Ovary (tissue), 3 donors: Measurements from ENCODE around the gene KEL.

Source experiments
- CTCF ChIP-seq, 3 donors: fragments of 450-650 bp in 2 of 3; fragments of 200-600 bp in 1 of 3; IDR thresholded peaks; one replicate each; pipeline versions ENCODE4 v1.5.1 to v1.8.0; 2016 to 2022; ENCODE audit warnings: antibody characterized with exemption in 3 of 3, mild to moderate bottlenecking in 1 of 3
- EP300 ChIP-seq: sonication (generic); formaldehyde crosslinking; IDR thresholded peaks from one replicate; pipeline ENCODE4 v1.6.1; 2017; ENCODE audit warnings: antibody characterized with exemption
- POLR2A ChIP-seq: fragments of 450-650 bp; IDR thresholded peaks from one replicate; pipeline ENCODE4 v1.6.1; 2017; ENCODE audit warnings: antibody characterized with exemption, mild to moderate bottlenecking, moderate library complexity
- donor health status: DM: no; HTN: no; CAD: no.

- TF ChIP-seq POLR2A (no peak), CTCF (IDR thresholded peaks at IDR 0.05) (no peak), EP300 (no peak)
Observed at GRCh38 chr7:142908290-142908689, 53.9 kb downstream of the KEL start.
